HEK293 (cell line): Measurements from ENCODE around the gene HIPK2.

ENCODE experiments used
- CTCF ChIA-PET: fragments of 350-600 bp; formaldehyde crosslinking; extraction: SDS; loops from one replicate; lab custom pipeline; 2021; ENCODE audit warnings: antibody characterized with exemption; lab: Yijun Ruan, JAX
- POLR2A ChIA-PET: fragments of 300-600 bp; formaldehyde crosslinking; extraction: SDS; loops from one replicate; lab custom pipeline; 2020; ENCODE audit warnings: antibody characterized with exemption, inconsistent platforms; lab: Yijun Ruan, JAX
- H3K27ac ChIP-seq: fragments of 200-500 bp; sonication (Bioruptor generic); 2 replicates; pipeline ENCODE4 v1.5.1; 2014; ENCODE audit warnings: low read depth, low read length, control low read depth, inconsistent platforms; ENCODE audit errors: extremely low read depth
- H3K36me3 ChIP-seq, 2 experiments: fragments of 200-500 bp in 1 of 2; sonication (Bioruptor generic) in 1 of 2; 1 replicate in 1 of 2; 2 replicates in 1 of 2; pipeline ENCODE4 v1.5.1; 2014 to 2017; ENCODE audit warnings: inconsistent platforms in 2 of 2, low read length in 2 of 2; ENCODE audit not compliant: control insufficient read depth in 2 of 2, insufficient read depth in 1 of 2
- H3K4me1 ChIP-seq: fragments of 200-500 bp; sonication (Bioruptor generic); 2 replicates; pipeline ENCODE4 v1.5.1; 2014; ENCODE audit warnings: mild to moderate bottlenecking, low read length, inconsistent platforms; ENCODE audit not compliant: control insufficient read depth, insufficient read depth
- H3K4me3 ChIP-seq: 2 replicates; pipeline ENCODE4 v1.5.1; 2011; ENCODE audit warnings: low read depth, mild to moderate bottlenecking, control low read depth, low read length, moderate library complexity
- H3K9me3 ChIP-seq: fragments of 200-500 bp; sonication (Bioruptor generic); 2 replicates; pipeline ENCODE4 v1.5.1; 2014; ENCODE audit warnings: low read depth, low read length, inconsistent platforms; ENCODE audit not compliant: control insufficient read depth, insufficient read depth
- GLI2 ChIP-seq: fragments of 450-650 bp; formaldehyde crosslinking; IDR thresholded peaks from 2 replicates; pipeline ENCODE4; 2017; ENCODE audit warnings: missing biosample characterization, missing genetic modification characterization, low read depth, borderline replicate concordance
- HOXD13 ChIP-seq: sonication (generic); formaldehyde crosslinking; IDR thresholded peaks from 2 replicates; pipeline ENCODE4 v1.8.0; 2022; ENCODE audit warnings: missing genetic modification reagents, borderline replicate concordance
- INSM2 ChIP-seq: fragments of 450-650 bp; formaldehyde crosslinking; IDR thresholded peaks from 2 replicates; pipeline ENCODE4 v1.5.1; 2016; ENCODE audit warnings: missing biosample characterization, missing genetic modification characterization
- KLF10 ChIP-seq: fragments of 450-650 bp; IDR thresholded peaks from 2 replicates; pipeline ENCODE4 v1.5.1; 2018; ENCODE audit warnings: missing biosample characterization, mild to moderate bottlenecking, missing genetic modification characterization
- KLF7 ChIP-seq: fragments of 450-650 bp; formaldehyde crosslinking; IDR thresholded peaks from 2 replicates; pipeline ENCODE4 v1.5.1; 2016; ENCODE audit warnings: missing biosample characterization, missing genetic modification characterization, borderline replicate concordance
- PRDM6 ChIP-seq: fragments of 450-650 bp; formaldehyde crosslinking; IDR thresholded peaks from 2 replicates; pipeline ENCODE4 v1.5.1; 2017; ENCODE audit warnings: missing biosample characterization, missing genetic modification characterization
- SALL2 ChIP-seq: fragments of 450-650 bp; formaldehyde crosslinking; IDR thresholded peaks from 2 replicates; pipeline ENCODE4 v1.5.0; 2017; ENCODE audit warnings: missing biosample characterization, mild to moderate bottlenecking, missing genetic modification characterization, borderline replicate concordance
- SETDB1 ChIP-seq: IDR thresholded peaks from one replicate; pipeline ENCODE4 v1.6.1; 2017; ENCODE audit warnings: mild to moderate bottlenecking, low read length, moderate library complexity, mixed read lengths; ENCODE audit not compliant: insufficient read length
- YY2 ChIP-seq: fragments of 450-650 bp; formaldehyde crosslinking; IDR thresholded peaks from 2 replicates; pipeline ENCODE4 v1.5.1; 2016; ENCODE audit warnings: missing biosample characterization, missing genetic modification characterization
- ZFHX2 ChIP-seq: fragments of 450-650 bp; formaldehyde crosslinking; conservative IDR thresholded peaks from 2 replicates; pipeline ENCODE4 v1.5.1; 2016; ENCODE audit warnings: missing biosample characterization, missing genetic modification characterization
- ZIC2 ChIP-seq: fragments of 450-650 bp; formaldehyde crosslinking; IDR thresholded peaks from 2 replicates; pipeline ENCODE4 v1.5.1; 2016; ENCODE audit warnings: missing biosample characterization, missing genetic modification characterization
- ZNF23 ChIP-seq: fragments of 450-650 bp; formaldehyde crosslinking; IDR thresholded peaks from 2 replicates; pipeline ENCODE4 v1.5.1; 2016; ENCODE audit warnings: missing biosample characterization, missing genetic modification characterization, borderline replicate concordance
- ZNF266 ChIP-seq: fragments of 450-650 bp; formaldehyde crosslinking; IDR thresholded peaks from 2 replicates; pipeline ENCODE4 v1.5.1; 2016; ENCODE audit warnings: missing biosample characterization, missing genetic modification characterization, low read depth
- ZNF324 ChIP-seq: fragments of 450-650 bp; formaldehyde crosslinking; IDR thresholded peaks from 2 replicates; pipeline ENCODE4 v1.5.1; 2016; ENCODE audit warnings: missing biosample characterization, missing genetic modification characterization
- ZNF341 ChIP-seq: fragments of 450-650 bp; formaldehyde crosslinking; IDR thresholded peaks from 2 replicates; pipeline ENCODE4; 2016; ENCODE audit warnings: low read depth, missing biosample characterization, missing genetic modification characterization
- ZNF426 ChIP-seq: fragments of 450-650 bp; formaldehyde crosslinking; IDR thresholded peaks from 2 replicates; pipeline ENCODE4 v1.5.1; 2017; ENCODE audit warnings: missing biosample characterization, missing genetic modification characterization, mild to moderate bottlenecking, inconsistent platforms, moderate library complexity
- ZNF510 ChIP-seq: fragments of 450-650 bp; formaldehyde crosslinking; IDR thresholded peaks from 2 replicates; pipeline ENCODE4 v1.5.1; 2018; ENCODE audit warnings: mild to moderate bottlenecking, missing genetic modification characterization, missing biosample characterization; ENCODE audit not compliant: insufficient replicate concordance
- ZNF677 ChIP-seq: fragments of 450-650 bp; IDR thresholded peaks from 2 replicates; pipeline ENCODE4 v1.5.0; 2018; ENCODE audit warnings: missing biosample characterization, mild to moderate bottlenecking, missing genetic modification characterization, moderate library complexity
- ZNF777 ChIP-seq: fragments of 450-650 bp; formaldehyde crosslinking; IDR thresholded peaks from 2 replicates; pipeline ENCODE4 v1.5.1; 2017; ENCODE audit warnings: missing biosample characterization, missing genetic modification characterization, borderline replicate concordance
- TF ChIP-seq, protein P1 (sequence below): fragments of 450-650 bp; formaldehyde crosslinking; IDR thresholded peaks from 2 replicates; pipeline ENCODE4 v1.5.1; 2016; ENCODE audit warnings: missing biosample characterization, missing genetic modification characterization

HIPK2 gene

GRCh38 chr7:139647814-139648390 lies 129.9 kb downstream of the HIPK2 start:
- peaks cover 0 to 9% of the 10 kb centered on the region in 2 experiments; a peak in 1 of 3 replicates for H3K36me3 ChIP-seq
- H3K4me1 ChIP-seq, result no peaks in the 10 kb centered on the region
- no peak overlapping the region for H3K27ac ChIP-seq
- H3K9me3 ChIP-seq, result no peaks in the 10 kb centered on the region
- TF ChIP-seq KLF7 (tag by site-specific recombination), result no peak
- no peak for TF ChIP-seq ZNF777 (tag by site-specific recombination)
- TF ChIP-seq, protein P1, sequence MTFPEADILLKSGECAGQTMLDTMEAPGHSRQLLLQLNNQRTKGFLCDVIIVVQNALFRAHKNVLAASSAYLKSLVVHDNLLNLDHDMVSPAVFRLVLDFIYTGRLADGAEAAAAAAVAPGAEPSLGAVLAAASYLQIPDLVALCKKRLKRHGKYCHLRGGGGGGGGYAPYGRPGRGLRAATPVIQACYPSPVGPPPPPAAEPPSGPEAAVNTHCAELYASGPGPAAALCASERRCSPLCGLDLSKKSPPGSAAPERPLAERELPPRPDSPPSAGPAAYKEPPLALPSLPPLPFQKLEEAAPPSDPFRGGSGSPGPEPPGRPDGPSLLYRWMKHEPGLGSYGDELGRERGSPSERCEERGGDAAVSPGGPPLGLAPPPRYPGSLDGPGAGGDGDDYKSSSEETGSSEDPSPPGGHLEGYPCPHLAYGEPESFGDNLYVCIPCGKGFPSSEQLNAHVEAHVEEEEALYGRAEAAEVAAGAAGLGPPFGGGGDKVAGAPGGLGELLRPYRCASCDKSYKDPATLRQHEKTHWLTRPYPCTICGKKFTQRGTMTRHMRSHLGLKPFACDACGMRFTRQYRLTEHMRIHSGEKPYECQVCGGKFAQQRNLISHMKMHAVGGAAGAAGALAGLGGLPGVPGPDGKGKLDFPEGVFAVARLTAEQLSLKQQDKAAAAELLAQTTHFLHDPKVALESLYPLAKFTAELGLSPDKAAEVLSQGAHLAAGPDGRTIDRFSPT (tag by site-specific recombination), result no peak
- TF ChIP-seq ZFHX2 (tag by site-specific recombination), result no peak
- no peak for TF ChIP-seq ZNF677 (tag by site-specific recombination)
- no peak for TF ChIP-seq SALL2 (tag by site-specific recombination)
- TF ChIP-seq PRDM6 (tag by site-specific recombination), result no peak
- no peak for TF ChIP-seq KLF10 (tag by site-specific recombination)
- no peak for TF ChIP-seq YY2
- TF ChIP-seq ZNF266 (tag by site-specific recombination), result no peak
- TF ChIP-seq ZNF426 (tag by site-specific recombination), result no peak
- TF ChIP-seq ZIC2 (tag by site-specific recombination), result no peak
- TF ChIP-seq, all 188 proteins: peak for 0
- no peak overlapping the region for H3K4me3 ChIP-seq
- CTCF ChIA-PET, result interaction anchor here (0.6 to 4.4 kb wide), 9 partner anchors 14 to 695 kb away, joined by 3 to 62 read pairs (median 9); no protein-coding TSS in a partner anchor
- POLR2A ChIA-PET, result interaction anchor here (1.2 kb wide), 1 partner anchor 135 kb away, joined by 4 read pairs; no protein-coding TSS in a partner anchor

DNA sequence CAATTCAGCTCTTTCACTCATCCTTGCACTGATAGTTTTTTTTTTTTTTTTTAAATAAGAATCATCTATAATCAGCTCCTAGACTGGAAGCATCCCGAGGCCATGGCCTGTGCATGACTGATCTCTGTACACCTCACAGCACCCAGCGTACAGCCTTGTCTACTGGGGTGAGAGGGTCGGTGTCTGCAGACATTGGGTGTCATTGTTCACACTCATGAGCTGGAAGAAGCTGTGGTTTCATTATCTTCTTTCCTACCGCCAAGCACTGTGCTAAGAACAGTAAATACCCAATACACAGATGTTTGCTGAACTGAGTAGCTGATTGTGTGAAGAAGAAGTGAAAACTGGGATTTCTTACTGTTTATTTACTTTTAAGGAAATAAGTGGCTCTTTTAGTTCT lies 130.7 kb downstream of the HIPK2 start:
- no peaks in the 10 kb centered on the region for H3K4me1 ChIP-seq
- H3K36me3 ChIP-seq, result peaks cover 0 to 9% of the 10 kb centered on the region in 2 experiments; a peak in 1 of 3 replicates
- TF ChIP-seq INSM2 (tag by site-specific recombination) (no peak), ZNF510 (no peak), SETDB1 (no peak), ZNF341 (tag by site-specific recombination) (no peak), HOXD13 (CRISPR knock-in tag) (no peak), ZNF324 (tag by site-specific recombination) (no peak), ZNF23 (tag by site-specific recombination) (no peak), GLI2 (tag by site-specific recombination) (no peak)
- TF ChIP-seq, all 188 proteins: peak for 0
- no peaks in the 10 kb centered on the region for H3K9me3 ChIP-seq
- CTCF ChIA-PET, result interaction anchor here (0.6 to 4.4 kb wide), 18 partner anchors 10 to 696 kb away, joined by 3 to 62 read pairs (median 4); no protein-coding TSS in a partner anchor
- no peak overlapping the region for H3K4me3 ChIP-seq
- POLR2A ChIA-PET, result interaction anchor here (0.7 to 1.2 kb wide), 2 partner anchors 136 to 332 kb away, joined by 3 to 4 read pairs; no protein-coding TSS in a partner anchor
- no peak overlapping the region for H3K27ac ChIP-seq
